Brain microvascular endothelial cell (primary cell): ENCODE results near the gene EDEM3.

Source experiments
- DNase-seq: peaks from one replicate; pipeline ENCODE4 v3.0.0-alpha.2; 2020
- H3K27ac ChIP-seq: fragments of 250-450 bp; sonication (Bioruptor Pico); 2 replicates; pipeline ENCODE4 v1.5.1; 2020; ENCODE audit warnings: mild to moderate bottlenecking, moderate library complexity
- H3K27me3 ChIP-seq: fragments of 250-450 bp; sonication (Bioruptor Pico); replicated peaks from 2 replicates; pipeline ENCODE4 v1.5.1; 2020; ENCODE audit warnings: mild to moderate bottlenecking
- H3K36me3 ChIP-seq: fragments of 250-450 bp; sonication (Bioruptor Pico); replicated peaks from 2 replicates; pipeline ENCODE4 v1.5.1; 2020; ENCODE audit warnings: mild to moderate bottlenecking
- H3K4me3 ChIP-seq: 2 replicates; pipeline ENCODE4 v1.5.1; 2011; ENCODE audit warnings: low read depth, mild to moderate bottlenecking, control low read depth, low read length, moderate library complexity
- in situ Hi-C: cut with HindIII; loops from 2 replicates; pipeline ENCODE4 v1.10.0; 2017; ENCODE audit warnings: low sequenced_read_pairs, low pct_ligation_motif_present
- TF ChIP-seq, protein P1 (sequence below): IDR thresholded peaks from 2 replicates; pipeline ENCODE4 v1.5.1; 2011; ENCODE audit warnings: low read depth, mild to moderate bottlenecking, moderate library complexity, low read length, control low read depth, inconsistent platforms; ENCODE audit errors: missing control alignments

The EDEM3 gene

GRCh38 chr1:184716158-184716557 is 38.5 kb downstream of the EDEM3 start:
- H3K27me3 ChIP-seq = no peaks in the 10 kb centered on the region
- H3K4me3 ChIP-seq = no peak overlapping the region
- H3K27ac ChIP-seq = no peak overlapping the region
- TF ChIP-seq, protein P1, sequence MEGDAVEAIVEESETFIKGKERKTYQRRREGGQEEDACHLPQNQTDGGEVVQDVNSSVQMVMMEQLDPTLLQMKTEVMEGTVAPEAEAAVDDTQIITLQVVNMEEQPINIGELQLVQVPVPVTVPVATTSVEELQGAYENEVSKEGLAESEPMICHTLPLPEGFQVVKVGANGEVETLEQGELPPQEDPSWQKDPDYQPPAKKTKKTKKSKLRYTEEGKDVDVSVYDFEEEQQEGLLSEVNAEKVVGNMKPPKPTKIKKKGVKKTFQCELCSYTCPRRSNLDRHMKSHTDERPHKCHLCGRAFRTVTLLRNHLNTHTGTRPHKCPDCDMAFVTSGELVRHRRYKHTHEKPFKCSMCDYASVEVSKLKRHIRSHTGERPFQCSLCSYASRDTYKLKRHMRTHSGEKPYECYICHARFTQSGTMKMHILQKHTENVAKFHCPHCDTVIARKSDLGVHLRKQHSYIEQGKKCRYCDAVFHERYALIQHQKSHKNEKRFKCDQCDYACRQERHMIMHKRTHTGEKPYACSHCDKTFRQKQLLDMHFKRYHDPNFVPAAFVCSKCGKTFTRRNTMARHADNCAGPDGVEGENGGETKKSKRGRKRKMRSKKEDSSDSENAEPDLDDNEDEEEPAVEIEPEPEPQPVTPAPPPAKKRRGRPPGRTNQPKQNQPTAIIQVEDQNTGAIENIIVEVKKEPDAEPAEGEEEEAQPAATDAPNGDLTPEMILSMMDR = no peak
- no peak for DNase-seq
- peaks cover 50% of the 10 kb centered on the region for H3K36me3 ChIP-seq
- in situ Hi-C loops = no loop called here

DNA sequence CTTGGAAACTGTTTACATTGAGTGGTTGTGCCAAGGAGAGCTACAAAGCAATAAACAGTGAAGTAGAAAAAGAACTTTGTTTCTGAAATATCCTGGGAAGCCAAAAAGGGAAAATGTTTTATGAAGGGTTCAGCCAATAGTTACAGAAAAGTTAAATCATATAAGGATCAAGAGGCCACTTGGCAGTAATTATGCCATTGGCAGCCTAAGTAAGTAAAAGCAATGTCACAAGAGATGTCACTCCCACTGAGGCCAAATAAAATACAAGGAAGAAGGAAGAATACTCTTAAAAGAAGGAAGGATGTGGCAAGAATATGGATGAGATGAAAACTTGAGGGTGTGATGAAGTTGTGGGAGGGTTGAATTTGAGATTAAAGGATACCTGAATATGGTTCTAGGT is 45.2 kb downstream of the EDEM3 start:
- Histone ChIP-seq H3K27ac (no peak overlapping the region), H3K4me3 (no peak overlapping the region), H3K36me3 (peaks cover 42% of the 10 kb centered on the region), H3K27me3 (no peaks in the 10 kb centered on the region)
- TF ChIP-seq, protein P1 = no peak
- DNase-seq = no peak
- in situ Hi-C loops = no loop called here

DNA sequence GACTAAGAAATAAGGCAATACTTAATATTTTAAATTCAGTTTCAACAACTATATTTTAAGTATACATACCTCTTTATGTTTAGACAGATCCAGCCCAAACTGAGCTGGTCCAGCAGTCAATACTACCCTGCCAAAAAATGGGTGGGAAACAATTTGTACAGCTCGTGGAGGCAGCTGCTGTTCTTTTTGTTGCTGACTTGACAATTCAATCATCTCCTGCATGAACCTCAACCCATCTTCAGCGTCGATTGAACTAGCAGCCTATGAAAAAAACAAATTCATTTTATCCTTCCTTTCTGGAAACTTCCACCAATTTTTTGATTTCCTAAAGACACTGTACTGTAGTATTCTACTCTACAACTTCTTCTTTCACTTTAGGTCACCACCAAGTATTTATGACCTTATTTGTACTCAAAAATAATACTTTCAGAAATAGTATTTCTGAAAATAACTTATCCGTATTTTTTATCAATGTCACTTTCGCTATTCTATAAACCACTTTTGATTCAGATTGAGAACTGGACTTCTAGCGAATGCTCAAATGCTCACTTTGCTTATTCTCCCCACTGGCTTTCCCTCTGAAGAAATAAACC is 46.5 kb downstream of the EDEM3 start:
- TF ChIP-seq, protein P1 = no peak
- no peaks in the 10 kb centered on the region for H3K27me3 ChIP-seq
- no peak overlapping the region for H3K27ac ChIP-seq
- no peak overlapping the region for H3K4me3 ChIP-seq
- peaks cover 37% of the 10 kb centered on the region for H3K36me3 ChIP-seq
- DNase-seq = no peak
- in situ Hi-C loops = no loop called here

- Histone ChIP-seq H3K4me3 (no peak overlapping the region), H3K36me3 (peaks cover 28% of the 10 kb centered on the region), H3K27me3 (no peaks in the 10 kb centered on the region), H3K27ac (no peak overlapping the region)
- in situ Hi-C loops = no loop called here
- TF ChIP-seq, protein P1 = no peak
- no peak for DNase-seq
These were observed 49.4 kb downstream of the EDEM3 start for GRCh38 chr1:184705271-184705670.

DNA sequence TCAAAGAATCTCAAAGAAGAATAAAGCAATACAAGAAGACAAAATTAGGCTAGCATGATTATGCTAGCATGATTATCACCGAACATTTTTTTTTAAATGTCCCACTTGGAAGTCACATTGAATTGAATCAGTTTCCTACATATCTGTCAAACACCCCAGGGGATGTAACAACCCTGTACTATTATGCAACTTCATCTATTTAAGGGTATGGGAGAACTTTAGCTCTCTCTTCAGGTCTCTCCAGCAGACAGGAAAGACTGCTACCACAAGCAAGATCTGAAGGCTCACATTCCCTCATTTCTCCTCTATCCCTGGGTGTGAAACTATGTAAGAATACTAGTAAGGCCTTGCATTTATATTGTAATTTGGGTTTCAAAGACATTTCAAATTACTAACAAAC is 52.8 kb downstream of the EDEM3 start:
- DNase-seq = no peak
- in situ Hi-C loops = no loop called here
- H3K4me3 ChIP-seq = no peak overlapping the region
- H3K27ac ChIP-seq = no peak overlapping the region
- H3K27me3 ChIP-seq = no peaks in the 10 kb centered on the region
- TF ChIP-seq, protein P1 = no peak
- peaks cover 23% of the 10 kb centered on the region for H3K36me3 ChIP-seq

DNA sequence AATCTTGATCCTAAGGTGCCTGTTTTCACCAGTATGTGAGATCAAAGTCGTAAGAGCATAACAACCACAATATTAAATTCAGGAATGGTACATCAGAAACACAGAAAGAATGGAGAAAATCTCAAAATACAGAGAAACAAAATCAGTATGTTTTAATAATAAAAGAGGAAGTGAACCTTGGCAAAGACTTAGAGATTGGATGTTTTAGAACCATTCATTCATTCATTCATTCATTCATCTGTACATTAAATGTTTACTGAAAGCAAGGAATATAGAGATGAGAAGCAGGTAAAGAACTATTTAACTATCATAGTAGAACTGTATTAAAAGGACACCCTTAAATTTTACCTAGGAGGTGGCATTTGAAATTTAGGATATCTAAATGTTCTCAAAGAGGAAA is 55.7 kb downstream of the EDEM3 start:
- Histone ChIP-seq H3K27me3 (no peaks in the 10 kb centered on the region), H3K36me3 (peaks cover 19% of the 10 kb centered on the region), H3K4me3 (no peak overlapping the region), H3K27ac (no peak overlapping the region)
- DNase-seq = no peak
- TF ChIP-seq, protein P1 = no peak
- in situ Hi-C loops = no loop called here
